Urinary bladder (tissue), 4 donors: ENCODE measurements around the gene CADPS2. TPM values are rescaled to one million over a fixed set of nuclear protein-coding genes. Genes with fewer than 3 reads are reported as not detected.

Source experiments
- DNase-seq: peaks from one replicate; pipeline ENCODE4 v3.0.0-alpha.2; 2015; ENCODE audit errors: extremely low spot score
- H3K27ac ChIP-seq: one replicate; pipeline ENCODE4 v1.5.1; 2013; ENCODE audit warnings: low read depth, mild to moderate bottlenecking, moderate library complexity
- H3K36me3 ChIP-seq: one replicate; pipeline ENCODE4 v1.6.1; 2013; ENCODE audit warnings: mild to moderate bottlenecking, moderate library complexity; ENCODE audit not compliant: insufficient read depth
- H3K4me1 ChIP-seq: one replicate; pipeline ENCODE4 v1.6.1; 2013; ENCODE audit warnings: mild to moderate bottlenecking, moderate library complexity; ENCODE audit not compliant: insufficient read depth
- H3K4me3 ChIP-seq: one replicate; pipeline ENCODE4 v1.5.1; 2013; ENCODE audit warnings: low read depth, low read length
- WGBS: extraction: QIAGEN DNeasy Blood & Tissue Kit; methylation state at CpG from one replicate; pipeline ENCODE4 v1.1.7; 2013; 5-methylcytosine and 5-hydroxymethylcytosine counted together
- polyA plus RNA-seq: library from polyadenylated mRNA; stranded (reverse); fragments of 200-250 nt; gene quantifications from one replicate; pipeline ENCODE4 v1.2.3, GENCODE V29; 2013
- total RNA-seq: library from RNA; depleted of rRNA; stranded (reverse); fragments of >200 nt; gene quantifications from one replicate; pipeline ENCODE4 v1.2.3, GENCODE V29; 2014
- donor health status: healthy with polysubstance abuse.
- donor health status: healthy.

Gene CADPS2
- total and polyA plus RNA-seq, 2 donors: 5.5 to 36.0 TPM

- 84% methylated on average over 1 of the region's 1 CpG for WGBS
- no peak overlapping the region for H3K4me3 ChIP-seq
- no peaks in the 10 kb centered on the region for H3K36me3 ChIP-seq
- DNase-seq: no peak
- no peak overlapping the region for H3K27ac ChIP-seq
- H3K4me1 ChIP-seq: no peaks in the 10 kb centered on the region
Observed at GRCh38 chr7:122415510-122415909, 470.8 kb downstream of the CADPS2 start.

GRCh38 chr7:122413339-122413738 is 472.9 kb downstream of the CADPS2 start:
- Histone ChIP-seq H3K36me3 (no peaks in the 10 kb centered on the region), H3K4me1 (no peaks in the 10 kb centered on the region), H3K4me3 (no peak overlapping the region), H3K27ac (no peak overlapping the region)
- no peak for DNase-seq
- 85% methylated on average over 1 of the region's 1 CpG for WGBS

GRCh38 chr7:122412883-122413282 is 473.4 kb downstream of the CADPS2 start:
- WGBS: 91% methylated on average over 1 of the region's 1 CpG
- DNase-seq: no peak

GRCh38 chr7:122412441-122412840 is 473.8 kb downstream of the CADPS2 start:
- no peaks in the 10 kb centered on the region for H3K36me3 ChIP-seq
- WGBS: 74% methylated on average over 6 of the region's 6 CpGs
- DNase-seq: no peak
- no peaks in the 10 kb centered on the region for H3K4me1 ChIP-seq
- no peak overlapping the region for H3K27ac ChIP-seq
- H3K4me3 ChIP-seq: no peak overlapping the region

More at GRCh38 chr7:122412883-122413282, 473.4 kb downstream of the CADPS2 start:
- H3K4me1 ChIP-seq: no peaks in the 10 kb centered on the region
- H3K27ac ChIP-seq: no peak overlapping the region
- no peaks in the 10 kb centered on the region for H3K36me3 ChIP-seq
- no peak overlapping the region for H3K4me3 ChIP-seq

- Histone ChIP-seq H3K27ac (no peak overlapping the region), H3K4me1 (no peaks in the 10 kb centered on the region), H3K36me3 (no peaks in the 10 kb centered on the region), H3K4me3 (no peak overlapping the region)
- 76% methylated on average over 6 of the region's 6 CpGs for WGBS
- DNase-seq: no peak
Observed at GRCh38 chr7:122407195-122407594, 479.1 kb downstream of the CADPS2 start.

- 96% methylated on average over 1 of the region's 1 CpG for WGBS
- Histone ChIP-seq H3K4me1 (no peaks in the 10 kb centered on the region), H3K27ac (no peak overlapping the region), H3K36me3 (no peaks in the 10 kb centered on the region), H3K4me3 (no peak overlapping the region)
- DNase-seq: no peak
Observed at GRCh38 chr7:122403113-122403512, 483.1 kb downstream of the CADPS2 start.

GRCh38 chr7:122402235-122402634 is 484.0 kb downstream of the CADPS2 start:
- Histone ChIP-seq H3K4me1 (no peaks in the 10 kb centered on the region), H3K36me3 (no peaks in the 10 kb centered on the region), H3K4me3 (no peak overlapping the region), H3K27ac (no peak overlapping the region)
- no peak for DNase-seq
- WGBS: 51% methylated on average over 4 of the region's 4 CpGs

- Histone ChIP-seq H3K27ac (no peak overlapping the region), H3K4me1 (no peaks in the 10 kb centered on the region), H3K4me3 (no peak overlapping the region), H3K36me3 (no peaks in the 10 kb centered on the region)
- WGBS: 40% methylated on average over 1 of the region's 1 CpG
- no peak for DNase-seq
Observed at GRCh38 chr7:122397381-122397780, 488.9 kb downstream of the CADPS2 start.

GRCh38 chr7:122394512-122394911 is 491.7 kb downstream of the CADPS2 start:
- H3K27ac ChIP-seq: no peak overlapping the region
- DNase-seq: no peak
- no peaks in the 10 kb centered on the region for H3K36me3 ChIP-seq
- H3K4me3 ChIP-seq: no peak overlapping the region
- H3K4me1 ChIP-seq: no peaks in the 10 kb centered on the region

GRCh38 chr7:122384528-122384927 is 501.7 kb downstream of the CADPS2 start:
- no peak overlapping the region for H3K4me3 ChIP-seq
- no peak for DNase-seq
- H3K27ac ChIP-seq: no peak overlapping the region
- no peaks in the 10 kb centered on the region for H3K4me1 ChIP-seq
- no peaks in the 10 kb centered on the region for H3K36me3 ChIP-seq
- WGBS: 93% methylated on average over 1 of the region's 1 CpG

- Histone ChIP-seq H3K36me3 (no peaks in the 10 kb centered on the region), H3K27ac (no peak overlapping the region), H3K4me3 (no peak overlapping the region), H3K4me1 (no peaks in the 10 kb centered on the region)
- no peak for DNase-seq
- WGBS: 72% methylated on average over 3 of the region's 3 CpGs
Observed at GRCh38 chr7:122383934-122384333, 502.3 kb downstream of the CADPS2 start.

- H3K36me3 ChIP-seq: no peaks in the 10 kb centered on the region
- H3K4me3 ChIP-seq: no peak overlapping the region
- 38% methylated on average over 3 of the region's 3 CpGs for WGBS
- DNase-seq: no peak
- H3K27ac ChIP-seq: no peak overlapping the region
- no peaks in the 10 kb centered on the region for H3K4me1 ChIP-seq
Observed at GRCh38 chr7:122380992-122381391, 505.3 kb downstream of the CADPS2 start.

GRCh38 chr7:122379491-122379890 is 506.8 kb downstream of the CADPS2 start:
- no peak for DNase-seq
- Histone ChIP-seq H3K4me3 (no peak overlapping the region), H3K4me1 (no peaks in the 10 kb centered on the region), H3K27ac (no peak overlapping the region), H3K36me3 (no peaks in the 10 kb centered on the region)

- H3K4me1 ChIP-seq: no peaks in the 10 kb centered on the region
- H3K36me3 ChIP-seq: no peaks in the 10 kb centered on the region
- H3K27ac ChIP-seq: no peak overlapping the region
- no peak for DNase-seq
- H3K4me3 ChIP-seq: no peak overlapping the region
Observed at GRCh38 chr7:122369756-122370155, 516.5 kb downstream of the CADPS2 start.

- H3K27ac ChIP-seq: no peak overlapping the region
- 71% methylated on average over 1 of the region's 1 CpG for WGBS
- no peak for DNase-seq
- H3K4me1 ChIP-seq: no peaks in the 10 kb centered on the region
- no peaks in the 10 kb centered on the region for H3K36me3 ChIP-seq
- no peak overlapping the region for H3K4me3 ChIP-seq
Observed at GRCh38 chr7:122364761-122365280, 521.4 kb downstream of the CADPS2 start.
